Epithelial cell of proximal tubule (primary cell): ENCODE measurements around the gene SLC37A1. TPM values are rescaled to one million over a fixed set of nuclear protein-coding genes. Genes with fewer than 3 reads are reported as not detected.

ENCODE experiments used
- DNase-seq: peaks from one replicate; pipeline ENCODE4 v3.0.0-alpha.2; 2011; ENCODE audit warnings: low read depth
- H3K4me3 ChIP-seq: 2 replicates; pipeline ENCODE4 v1.5.1; 2011; ENCODE audit warnings: low read depth, mild to moderate bottlenecking, low read length
- total RNA-seq: library from RNA; depleted of rRNA; stranded (reverse); fragments of >200 nt; gene quantifications from 2 replicates; pipeline ENCODE4 v1.2.3, GENCODE V29; 2015
- TF ChIP-seq, protein P1 (sequence below): conservative IDR thresholded peaks from 2 replicates; pipeline ENCODE4 v1.5.1; 2012; ENCODE audit warnings: low read depth, mild to moderate bottlenecking, low read length

SLC37A1 gene
- total RNA-seq, 1 donor from 2014 or later = 16.4 TPM

DNA sequence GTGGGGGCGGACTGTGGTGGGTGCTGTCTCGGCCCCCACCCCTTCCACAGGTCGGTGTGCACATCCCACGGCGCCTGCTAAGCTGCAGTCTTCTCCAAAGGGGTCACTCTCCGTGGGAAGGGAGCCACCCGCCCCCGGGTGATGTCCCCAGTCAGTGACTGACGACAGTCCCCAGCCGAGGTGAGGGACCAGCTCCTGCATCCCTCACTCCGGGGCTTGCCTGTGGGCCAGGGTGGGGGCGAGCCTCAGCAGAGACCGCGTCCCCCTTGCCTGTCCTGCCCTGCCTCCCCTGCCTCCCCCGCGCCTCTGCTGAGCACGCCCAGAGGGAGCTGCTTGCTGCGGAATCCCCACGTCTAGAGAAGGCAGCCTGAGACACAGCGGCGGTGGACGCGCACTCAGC, 103.8 kb downstream of the SLC37A1 start:
- H3K4me3 ChIP-seq = no peak overlapping the region
- no peak for DNase-seq
- TF ChIP-seq, protein P1, sequence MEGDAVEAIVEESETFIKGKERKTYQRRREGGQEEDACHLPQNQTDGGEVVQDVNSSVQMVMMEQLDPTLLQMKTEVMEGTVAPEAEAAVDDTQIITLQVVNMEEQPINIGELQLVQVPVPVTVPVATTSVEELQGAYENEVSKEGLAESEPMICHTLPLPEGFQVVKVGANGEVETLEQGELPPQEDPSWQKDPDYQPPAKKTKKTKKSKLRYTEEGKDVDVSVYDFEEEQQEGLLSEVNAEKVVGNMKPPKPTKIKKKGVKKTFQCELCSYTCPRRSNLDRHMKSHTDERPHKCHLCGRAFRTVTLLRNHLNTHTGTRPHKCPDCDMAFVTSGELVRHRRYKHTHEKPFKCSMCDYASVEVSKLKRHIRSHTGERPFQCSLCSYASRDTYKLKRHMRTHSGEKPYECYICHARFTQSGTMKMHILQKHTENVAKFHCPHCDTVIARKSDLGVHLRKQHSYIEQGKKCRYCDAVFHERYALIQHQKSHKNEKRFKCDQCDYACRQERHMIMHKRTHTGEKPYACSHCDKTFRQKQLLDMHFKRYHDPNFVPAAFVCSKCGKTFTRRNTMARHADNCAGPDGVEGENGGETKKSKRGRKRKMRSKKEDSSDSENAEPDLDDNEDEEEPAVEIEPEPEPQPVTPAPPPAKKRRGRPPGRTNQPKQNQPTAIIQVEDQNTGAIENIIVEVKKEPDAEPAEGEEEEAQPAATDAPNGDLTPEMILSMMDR = no peak

GRCh38 chr21:42618707-42619102, 105.1 kb downstream of the SLC37A1 start:
- H3K4me3 ChIP-seq = no peak overlapping the region
- DNase-seq = no peak
- TF ChIP-seq, protein P1 = peak; percentile 60

- no peak overlapping the region for H3K4me3 ChIP-seq
- TF ChIP-seq, protein P1 = no peak
- DNase-seq = no peak
Measured at GRCh38 chr21:42619166-42619565, 105.5 kb downstream of the SLC37A1 start.

- DNase-seq = no peak
- H3K4me3 ChIP-seq = no peak overlapping the region
- TF ChIP-seq, protein P1 = no peak
Measured at GRCh38 chr21:42619841-42620240, 106.2 kb downstream of the SLC37A1 start.

DNA sequence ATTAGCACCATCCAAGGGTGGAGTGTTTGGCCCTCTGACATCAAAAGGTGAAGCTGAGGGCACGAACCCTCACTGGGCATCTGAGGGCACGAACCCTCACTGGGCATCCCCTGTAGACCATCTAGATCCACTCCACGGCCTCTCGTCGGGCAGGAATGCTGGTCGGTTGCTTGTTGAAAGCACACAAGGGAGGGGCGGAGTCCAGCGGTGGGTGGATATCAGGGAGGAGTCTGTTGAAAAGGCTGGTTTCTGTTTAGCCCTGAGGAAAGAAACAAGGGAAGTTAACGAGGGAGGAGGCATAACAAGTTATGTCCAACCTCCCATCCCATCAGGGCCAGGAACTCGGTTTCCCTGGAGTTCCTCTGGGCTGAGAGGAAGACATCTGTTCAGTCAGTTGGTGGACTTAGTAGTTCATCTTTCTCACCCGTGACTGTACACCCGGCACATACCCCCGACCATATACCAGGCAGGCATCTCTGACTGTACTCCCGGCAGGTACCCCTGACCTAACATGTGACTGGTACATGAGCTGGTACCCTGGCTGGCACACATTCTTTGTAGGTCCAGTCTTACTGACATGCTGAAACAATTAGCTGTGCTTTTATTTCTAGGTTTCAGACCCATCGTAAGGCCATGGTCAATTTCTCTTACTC, 107.6 kb downstream of the SLC37A1 start:
- TF ChIP-seq, protein P1 = no peak
- peak overlapping the region; percentile 25 for H3K4me3 ChIP-seq
- DNase-seq = peak; percentile 63

DNA sequence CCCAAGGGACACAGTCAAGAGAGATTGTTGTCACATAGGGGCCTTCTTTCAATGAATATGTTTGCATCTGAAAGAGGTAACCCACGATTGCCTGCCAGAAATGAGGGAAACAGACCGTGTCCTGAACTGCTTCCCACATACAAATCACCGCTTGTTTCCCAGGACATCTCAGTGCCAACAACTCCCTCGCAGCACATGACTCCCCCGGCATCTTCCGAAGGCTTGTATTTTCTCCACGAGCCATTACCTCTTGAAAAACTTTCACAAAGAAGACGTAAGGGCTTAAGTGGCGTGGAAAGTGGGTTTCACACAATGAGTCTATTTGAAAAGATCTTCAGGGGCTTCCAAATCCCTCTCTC, 108.1 kb downstream of the SLC37A1 start:
- DNase-seq = peak; percentile 94
- TF ChIP-seq, protein P1 = no peak

DNA sequence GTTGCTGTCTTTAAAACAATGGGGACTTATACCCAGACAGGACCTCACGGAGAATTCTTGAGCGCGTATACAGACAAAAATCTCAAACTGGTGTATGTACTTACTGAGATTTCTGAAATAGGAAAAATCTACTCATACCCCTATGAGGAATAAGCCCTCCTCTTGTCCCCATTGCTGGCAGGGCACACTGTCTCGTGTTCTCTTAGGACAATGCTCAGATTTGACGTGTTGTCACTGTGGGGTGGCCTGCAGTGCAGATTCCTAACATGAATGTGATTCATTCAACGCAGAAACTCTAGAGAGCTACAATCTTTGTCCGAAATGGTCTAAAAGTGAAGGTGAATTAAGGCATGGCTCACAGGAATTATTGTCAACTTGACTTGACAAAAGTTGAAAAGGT, 108.6 kb downstream of the SLC37A1 start:
- TF ChIP-seq, protein P1 = no peak
- no peak for DNase-seq
- H3K4me3 ChIP-seq = no peak overlapping the region

More for the DNA sequence above, 108.1 kb downstream of the SLC37A1 start:
- no peak overlapping the region for H3K4me3 ChIP-seq
